ENCODE measurements around the gene KRTAP11-1. TPM values are rescaled to one million over a fixed set of nuclear protein-coding genes. Genes with fewer than 3 reads are reported as not detected.

KRTAP11-1 gene
- total and polyA plus RNA-seq, 2 experiments from 2014 or later: not detected

DNA sequence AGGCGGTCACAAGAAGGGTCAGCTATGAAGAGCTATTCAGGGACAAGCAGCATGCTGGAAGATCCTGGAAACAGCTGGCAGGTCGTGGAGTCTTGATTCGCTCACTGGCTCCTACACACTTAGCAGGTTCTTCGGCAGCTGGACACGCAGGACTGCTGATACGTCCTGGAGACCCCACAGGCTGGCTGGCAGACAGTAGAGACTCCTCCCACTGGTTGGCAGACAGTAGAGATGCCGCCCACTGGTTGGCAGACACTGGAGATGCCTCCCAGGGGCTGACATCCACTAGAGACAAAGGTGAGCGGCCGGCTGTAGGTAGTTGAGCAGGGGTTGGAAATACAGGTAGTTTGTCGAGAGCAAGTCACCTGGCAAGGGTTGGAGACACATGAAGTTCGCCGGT, 466 bp downstream of the KRTAP11-1 start:
- Histone ChIP-seq H3K4me2 (no peak overlapping the region), H4K20me1 (ENCODE audit: insufficient read depth, poor library complexity, severe bottlenecking) (no peaks in the 10 kb centered on the region), H3K27ac (no peak overlapping the region), H3K36me3 (replicated peaks; ENCODE audit: insufficient read depth, low read depth) (no peaks in the 10 kb centered on the region), H3K4me3 (no peak overlapping the region), H2AFZ (no peak overlapping the region), H3K4me1 (ENCODE audit: insufficient read depth) (no peaks in the 10 kb centered on the region), H3K79me2 (no peaks in the 10 kb centered on the region), H3K27me3 (no peaks in the 10 kb centered on the region), H3K9me2 (replicated peaks; ENCODE audit: insufficient read depth) (no peaks in the 10 kb centered on the region), H3K9me3 (ENCODE audit: low read depth) (no peaks in the 10 kb centered on the region)
- WGBS (ENCODE audit: low lambda C conversion rate, missing lambda C conversion rate): 86% methylated on average over 12 of the region's 12 CpGs
- DNase-seq (ENCODE audit: low spot score): no peak
- TF ChIP-seq EZH2phosphoT487 (IDR thresholded peaks at IDR 0.05; ENCODE audit: low read depth, severe bottlenecking, unreplicated experiment): no peak
- TF ChIP-seq EZH2 (IDR thresholded peaks at IDR 0.05; ENCODE audit: borderline replicate concordance): no peak
- TF ChIP-seq, protein P1, sequence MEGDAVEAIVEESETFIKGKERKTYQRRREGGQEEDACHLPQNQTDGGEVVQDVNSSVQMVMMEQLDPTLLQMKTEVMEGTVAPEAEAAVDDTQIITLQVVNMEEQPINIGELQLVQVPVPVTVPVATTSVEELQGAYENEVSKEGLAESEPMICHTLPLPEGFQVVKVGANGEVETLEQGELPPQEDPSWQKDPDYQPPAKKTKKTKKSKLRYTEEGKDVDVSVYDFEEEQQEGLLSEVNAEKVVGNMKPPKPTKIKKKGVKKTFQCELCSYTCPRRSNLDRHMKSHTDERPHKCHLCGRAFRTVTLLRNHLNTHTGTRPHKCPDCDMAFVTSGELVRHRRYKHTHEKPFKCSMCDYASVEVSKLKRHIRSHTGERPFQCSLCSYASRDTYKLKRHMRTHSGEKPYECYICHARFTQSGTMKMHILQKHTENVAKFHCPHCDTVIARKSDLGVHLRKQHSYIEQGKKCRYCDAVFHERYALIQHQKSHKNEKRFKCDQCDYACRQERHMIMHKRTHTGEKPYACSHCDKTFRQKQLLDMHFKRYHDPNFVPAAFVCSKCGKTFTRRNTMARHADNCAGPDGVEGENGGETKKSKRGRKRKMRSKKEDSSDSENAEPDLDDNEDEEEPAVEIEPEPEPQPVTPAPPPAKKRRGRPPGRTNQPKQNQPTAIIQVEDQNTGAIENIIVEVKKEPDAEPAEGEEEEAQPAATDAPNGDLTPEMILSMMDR (IDR thresholded peaks at IDR 0.05; ENCODE audit: poor library complexity): no peak

DNA sequence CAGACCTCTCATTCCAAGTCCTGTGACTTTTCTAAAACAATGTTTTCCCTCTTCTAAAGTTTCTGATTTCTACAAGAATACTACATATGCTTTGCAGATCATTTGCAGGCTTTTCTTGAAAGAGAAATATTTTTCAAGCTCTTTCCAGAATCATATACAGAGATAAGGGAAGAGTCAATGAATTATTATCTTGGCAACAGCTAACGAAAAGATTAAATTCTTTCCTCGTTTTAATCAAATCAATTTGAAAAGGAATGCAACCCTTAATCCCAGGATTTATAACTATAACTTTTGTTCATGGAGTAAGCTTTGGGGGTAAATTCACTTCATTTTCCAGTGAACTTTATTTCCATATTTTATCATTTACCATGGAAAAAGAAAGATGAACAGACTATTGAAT, 6.9 kb downstream of the KRTAP11-1 start:
- H3K4me1 ChIP-seq (ENCODE audit: insufficient read depth): no peaks in the 10 kb centered on the region
- DNase-seq (ENCODE audit: low spot score): no peak
- H3K9me3 ChIP-seq (ENCODE audit: low read depth): no peaks in the 10 kb centered on the region
- no peaks in the 10 kb centered on the region for H3K79me2 ChIP-seq
- no peaks in the 10 kb centered on the region for H3K27me3 ChIP-seq
- H3K27ac ChIP-seq: no peak overlapping the region
- WGBS (ENCODE audit: low lambda C conversion rate, missing lambda C conversion rate): 77% methylated on average over 2 of the region's 2 CpGs
- no peak for TF ChIP-seq EZH2phosphoT487 (IDR thresholded peaks at IDR 0.05; ENCODE audit: low read depth, severe bottlenecking, unreplicated experiment)
- TF ChIP-seq EZH2 (IDR thresholded peaks at IDR 0.05; ENCODE audit: borderline replicate concordance): no peak
- TF ChIP-seq, protein P1 (IDR thresholded peaks at IDR 0.05; ENCODE audit: poor library complexity): no peak
- no peaks in the 10 kb centered on the region for H3K36me3 ChIP-seq (replicated peaks; ENCODE audit: insufficient read depth, low read depth)
- no peaks in the 10 kb centered on the region for H4K20me1 ChIP-seq (ENCODE audit: insufficient read depth, poor library complexity, severe bottlenecking)
- no peak overlapping the region for H3K4me3 ChIP-seq
- H3K9me2 ChIP-seq (replicated peaks; ENCODE audit: insufficient read depth): no peaks in the 10 kb centered on the region
- no peak overlapping the region for H2AFZ ChIP-seq
- no peak overlapping the region for H3K4me2 ChIP-seq

DNA sequence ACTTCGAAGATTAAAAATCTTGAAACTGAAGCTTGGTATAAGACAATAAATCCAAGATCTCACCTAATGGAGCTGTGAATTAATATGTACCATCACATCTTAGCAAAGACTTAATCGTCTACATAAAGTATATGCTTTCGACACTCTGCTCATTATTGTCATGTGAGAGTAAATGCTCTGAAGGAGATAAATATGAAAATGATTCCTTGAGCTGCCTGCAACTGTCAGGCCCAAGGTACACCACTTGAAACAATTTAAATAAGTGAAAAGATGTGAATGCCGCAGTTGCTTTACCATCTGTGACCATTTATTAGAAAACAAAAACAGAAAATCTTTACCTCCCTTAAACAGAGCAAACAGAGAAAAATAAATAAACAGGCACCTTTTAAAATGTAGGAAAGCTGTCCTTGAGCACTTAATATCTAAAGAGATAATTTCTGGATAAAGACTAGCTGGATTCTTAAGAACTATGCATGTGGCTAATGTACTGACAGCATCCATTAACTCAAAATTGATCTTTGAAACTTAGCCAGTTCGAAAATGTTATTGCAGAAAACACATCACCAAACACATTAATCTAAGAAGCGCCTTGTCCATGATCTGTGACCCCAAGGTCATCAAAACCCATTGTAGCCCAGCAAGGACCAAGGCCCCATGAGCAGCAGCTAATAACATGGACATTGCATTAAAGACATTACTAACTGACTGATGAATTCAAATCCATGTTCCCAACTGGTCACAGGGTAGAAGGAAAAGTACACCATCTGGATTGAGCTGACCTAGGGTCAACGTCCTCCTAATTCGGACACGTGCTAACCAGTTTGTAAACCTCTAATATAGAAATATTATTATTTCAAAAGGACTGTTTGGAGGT, 33.5 kb downstream of the KRTAP11-1 start:
- no peak for DNase-seq (ENCODE audit: low spot score)
- Histone ChIP-seq H3K27ac (no peak overlapping the region), H3K9me3 (ENCODE audit: low read depth) (no peaks in the 10 kb centered on the region), H4K20me1 (ENCODE audit: insufficient read depth, poor library complexity, severe bottlenecking) (no peaks in the 10 kb centered on the region), H3K9me2 (replicated peaks; ENCODE audit: insufficient read depth) (no peaks in the 10 kb centered on the region), H2AFZ (no peak overlapping the region), H3K4me2 (no peak overlapping the region), H3K36me3 (replicated peaks; ENCODE audit: insufficient read depth, low read depth) (no peaks in the 10 kb centered on the region), H3K4me3 (no peak overlapping the region), H3K27me3 (no peaks in the 10 kb centered on the region), H3K4me1 (ENCODE audit: insufficient read depth) (no peaks in the 10 kb centered on the region), H3K79me2 (no peaks in the 10 kb centered on the region)
- TF ChIP-seq EZH2 (IDR thresholded peaks at IDR 0.05; ENCODE audit: borderline replicate concordance) (no peak), EZH2phosphoT487 (IDR thresholded peaks at IDR 0.05; ENCODE audit: low read depth, severe bottlenecking, unreplicated experiment) (no peak)
- TF ChIP-seq, protein P1 (IDR thresholded peaks at IDR 0.05; ENCODE audit: poor library complexity): no peak
- WGBS (ENCODE audit: low lambda C conversion rate, missing lambda C conversion rate): 87% methylated on average over 9 of the region's 9 CpGs
